PC-3 (cell line): ENCODE data around the gene NPEPL1. TPM values are rescaled to one million over a fixed set of nuclear protein-coding genes. Genes with fewer than 3 reads are reported as not detected.

Experiments used
- ATAC-seq: fragments of 200-7000 bp; cut with Tn5 transposase; 2 replicates; pipeline ENCODE4 v1.9.1; 2020; ENCODE audit warnings: mild to moderate bottlenecking, moderate library complexity
- BruUV-seq: library from RNA; stranded (reverse); fragments of 400-500 nt; replicated peaks from 2 replicates; lab custom pipeline; 2021; lab: Mats Ljungman, UMichigan
- CTCF ChIA-PET: fragments of 300-600 bp; sonication (Branson Sonifier 250); formaldehyde crosslinking; loops from one replicate; lab custom pipeline; 2022; ENCODE audit warnings: antibody characterized with exemption; lab: Charles Lee
- POLR2A ChIA-PET: fragments of 300-600 bp; sonication (Branson Sonifier 250); formaldehyde crosslinking; loops from one replicate; lab custom pipeline; 2022; ENCODE audit warnings: antibody characterized with exemption; ENCODE audit not compliant: unreplicated experiment; lab: Charles Lee
- DNase-seq: peaks from one replicate; pipeline ENCODE4 v3.0.0-alpha.2; 2015
- H2AFZ ChIP-seq: fragments of 300-600 bp; sonication (generic); 2 replicates; pipeline ENCODE4 v1.6.0; 2016; ENCODE audit warnings: antibody characterized with exemption, low read length
- H3F3A ChIP-seq: fragments of 300-600 bp; sonication (generic); one replicate; pipeline ENCODE4 v1.6.0; 2017; ENCODE audit warnings: antibody characterized with exemption, low read length, control low read depth, mild to moderate bottlenecking; ENCODE audit not compliant: unreplicated experiment
- H3K27ac ChIP-seq: fragments of 300-600 bp; sonication (generic); 2 replicates; pipeline ENCODE4 v1.5.1; 2016; ENCODE audit warnings: mild to moderate bottlenecking, low read length
- H3K27me3 ChIP-seq: fragments of 300-600 bp; sonication (generic); 2 replicates; pipeline ENCODE4 v1.6.1; 2016; ENCODE audit warnings: low read length, mixed read lengths
- H3K36me3 ChIP-seq: fragments of 300-600 bp; sonication (generic); 2 replicates; pipeline ENCODE4 v1.6.1; 2016; ENCODE audit warnings: low read depth, mixed run types, low read length, mixed read lengths
- H3K4me1 ChIP-seq: fragments of 300-600 bp; sonication (generic); 2 replicates; pipeline ENCODE4 v1.5.1; 2016; ENCODE audit warnings: low read length; ENCODE audit not compliant: insufficient read depth
- H3K4me2 ChIP-seq: fragments of 300-600 bp; sonication (generic); 2 replicates; pipeline ENCODE4 v1.6.0; 2016; ENCODE audit warnings: low read length
- H3K4me3 ChIP-seq: fragments of 300-600 bp; sonication (generic); 2 replicates; pipeline ENCODE4 v1.5.1; 2016; ENCODE audit warnings: mild to moderate bottlenecking, low read length, mixed read lengths
- H3K79me2 ChIP-seq: fragments of 300-600 bp; sonication (generic); 2 replicates; pipeline ENCODE4 v1.6.1; 2017; ENCODE audit warnings: low read length, mixed read lengths
- H3K9ac ChIP-seq: fragments of 300-600 bp; sonication (generic); 2 replicates; pipeline ENCODE4 v1.6.0; 2016; ENCODE audit warnings: mild to moderate bottlenecking, low read length
- H3K9me2 ChIP-seq: fragments of 300-600 bp; sonication (generic); replicated peaks from 2 replicates; pipeline ENCODE4 v1.6.1; 2016; ENCODE audit warnings: mixed run types, low read length, mixed read lengths
- H3K9me3 ChIP-seq: fragments of 300-600 bp; sonication (generic); 2 replicates; pipeline ENCODE4 v1.6.1; 2016; ENCODE audit warnings: low read length, mixed read lengths
- H4K20me1 ChIP-seq: fragments of 300-600 bp; sonication (generic); 2 replicates; pipeline ENCODE4 v1.6.1; 2016; ENCODE audit warnings: low read length, mixed read lengths
- EZH2 ChIP-seq: fragments of 300-600 bp; sonication (generic); IDR thresholded peaks from one replicate; pipeline ENCODE4 v1.6.1; 2017; ENCODE audit warnings: antibody characterized with exemption, mild to moderate bottlenecking, low read length; ENCODE audit not compliant: unreplicated experiment
- EZH2phosphoT487 ChIP-seq: fragments of 300-600 bp; sonication (generic); IDR thresholded peaks from 2 replicates; pipeline ENCODE4 v1.6.1; 2018; ENCODE audit warnings: mild to moderate bottlenecking, antibody characterized with exemption, low read length, borderline replicate concordance
- intact Hi-C: fragments of 100-400 bp; cut with micrococcal nuclease; formaldehyde crosslinking; loops from 2 replicates; pipeline ENCODE4 v1.9.0; 2023
- total RNA-seq: library from RNA; depleted of rRNA; stranded (reverse); fragments of >200 nt; gene quantifications from 2 replicates; pipeline ENCODE4 v1.2.3, GENCODE V29; 2014
- TF ChIP-seq, protein P1 (sequence below): fragments of 300-600 bp; sonication (generic); conservative IDR thresholded peaks from 2 replicates; pipeline ENCODE4 v1.5.1; 2017; ENCODE audit warnings: antibody characterized with exemption, low read depth, mild to moderate bottlenecking, low read length

Gene NPEPL1
- total RNA-seq, 1 experiment from 2014 or later, result 49.7 TPM

DNA sequence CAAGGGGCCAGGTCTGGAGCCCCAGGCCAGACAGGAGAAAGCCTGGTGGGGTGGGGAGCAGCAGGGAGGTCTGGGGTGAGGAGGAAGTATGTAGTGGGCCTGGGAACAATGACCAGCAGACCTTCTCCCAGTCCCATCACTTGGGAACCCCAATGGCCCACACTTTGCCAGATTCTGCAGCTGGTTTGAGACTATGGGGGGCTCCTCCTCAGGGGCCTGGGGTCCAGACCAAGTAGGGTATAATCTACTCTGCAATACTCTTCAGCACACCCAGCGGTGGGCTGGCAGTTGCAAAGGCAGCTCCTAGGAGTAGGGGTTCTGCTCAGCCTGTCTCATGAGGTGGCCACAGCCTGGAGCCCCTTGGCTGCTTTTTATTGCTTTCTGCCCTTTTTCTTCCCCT lies 52.8 kb downstream of the NPEPL1 start:
- DNase-seq (no peak), ATAC-seq (no peak)
- H3K4me1 ChIP-seq, result no peaks in the 10 kb centered on the region
- H4K20me1 ChIP-seq, result no peaks in the 10 kb centered on the region
- no peaks in the 10 kb centered on the region for H3F3A ChIP-seq
- no peak overlapping the region for H3K9ac ChIP-seq
- H2AFZ ChIP-seq, result no peak overlapping the region
- no peak overlapping the region for H3K4me3 ChIP-seq
- POLR2A ChIA-PET, result no interaction called here
- intact Hi-C loops, result no loop called here
- no peaks in the 10 kb centered on the region for H3K36me3 ChIP-seq
- H3K27me3 ChIP-seq, result peaks cover 87% of the 10 kb centered on the region
- H3K79me2 ChIP-seq, result no peaks in the 10 kb centered on the region
- H3K9me2 ChIP-seq, result no peaks in the 10 kb centered on the region
- TF ChIP-seq, protein P1, sequence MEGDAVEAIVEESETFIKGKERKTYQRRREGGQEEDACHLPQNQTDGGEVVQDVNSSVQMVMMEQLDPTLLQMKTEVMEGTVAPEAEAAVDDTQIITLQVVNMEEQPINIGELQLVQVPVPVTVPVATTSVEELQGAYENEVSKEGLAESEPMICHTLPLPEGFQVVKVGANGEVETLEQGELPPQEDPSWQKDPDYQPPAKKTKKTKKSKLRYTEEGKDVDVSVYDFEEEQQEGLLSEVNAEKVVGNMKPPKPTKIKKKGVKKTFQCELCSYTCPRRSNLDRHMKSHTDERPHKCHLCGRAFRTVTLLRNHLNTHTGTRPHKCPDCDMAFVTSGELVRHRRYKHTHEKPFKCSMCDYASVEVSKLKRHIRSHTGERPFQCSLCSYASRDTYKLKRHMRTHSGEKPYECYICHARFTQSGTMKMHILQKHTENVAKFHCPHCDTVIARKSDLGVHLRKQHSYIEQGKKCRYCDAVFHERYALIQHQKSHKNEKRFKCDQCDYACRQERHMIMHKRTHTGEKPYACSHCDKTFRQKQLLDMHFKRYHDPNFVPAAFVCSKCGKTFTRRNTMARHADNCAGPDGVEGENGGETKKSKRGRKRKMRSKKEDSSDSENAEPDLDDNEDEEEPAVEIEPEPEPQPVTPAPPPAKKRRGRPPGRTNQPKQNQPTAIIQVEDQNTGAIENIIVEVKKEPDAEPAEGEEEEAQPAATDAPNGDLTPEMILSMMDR, result no peak
- TF ChIP-seq EZH2phosphoT487 (no peak), EZH2 (no peak)
- no TSS peak for BruUV-seq
- H3K9me3 ChIP-seq, result no peaks in the 10 kb centered on the region
- CTCF ChIA-PET, result no interaction called here
- H3K27ac ChIP-seq, result no peak overlapping the region
- no peak overlapping the region for H3K4me2 ChIP-seq

DNA sequence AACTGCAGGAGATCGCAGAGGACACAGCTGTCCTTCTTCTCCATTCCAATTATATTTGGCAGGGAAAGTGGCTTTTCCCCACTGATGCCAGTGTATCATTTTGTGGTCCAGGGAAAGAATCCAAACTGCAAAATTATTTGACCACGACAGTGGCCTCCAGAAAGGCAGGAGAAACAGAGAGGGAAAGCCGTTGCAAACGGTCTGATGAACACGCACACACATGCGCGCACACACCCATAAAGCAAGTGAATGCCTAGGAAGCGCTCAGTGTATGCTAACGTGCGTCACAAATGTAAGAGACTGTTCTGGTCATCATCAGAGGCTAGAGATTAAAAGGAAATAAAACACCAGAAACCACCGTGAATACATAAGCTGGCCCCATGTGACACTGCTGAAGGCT lies 54.0 kb downstream of the NPEPL1 start:
- Histone ChIP-seq H3K9me2 (no peaks in the 10 kb centered on the region), H2AFZ (no peak overlapping the region), H3K4me3 (no peak overlapping the region), H4K20me1 (no peaks in the 10 kb centered on the region), H3K9me3 (no peaks in the 10 kb centered on the region), H3K9ac (no peak overlapping the region), H3K27me3 (peaks cover 87% of the 10 kb centered on the region), H3F3A (no peaks in the 10 kb centered on the region), H3K27ac (no peak overlapping the region), H3K4me1 (no peaks in the 10 kb centered on the region), H3K36me3 (no peaks in the 10 kb centered on the region), H3K79me2 (no peaks in the 10 kb centered on the region), H3K4me2 (no peak overlapping the region)
- ATAC-seq (no peak), DNase-seq (no peak)
- intact Hi-C loops, result no loop called here
- TF ChIP-seq EZH2phosphoT487 (no peak), EZH2 (no peak)
- TF ChIP-seq, protein P1, result no peak
- CTCF ChIA-PET, result no interaction called here
- BruUV-seq, result no TSS peak
- POLR2A ChIA-PET, result no interaction called here

DNA sequence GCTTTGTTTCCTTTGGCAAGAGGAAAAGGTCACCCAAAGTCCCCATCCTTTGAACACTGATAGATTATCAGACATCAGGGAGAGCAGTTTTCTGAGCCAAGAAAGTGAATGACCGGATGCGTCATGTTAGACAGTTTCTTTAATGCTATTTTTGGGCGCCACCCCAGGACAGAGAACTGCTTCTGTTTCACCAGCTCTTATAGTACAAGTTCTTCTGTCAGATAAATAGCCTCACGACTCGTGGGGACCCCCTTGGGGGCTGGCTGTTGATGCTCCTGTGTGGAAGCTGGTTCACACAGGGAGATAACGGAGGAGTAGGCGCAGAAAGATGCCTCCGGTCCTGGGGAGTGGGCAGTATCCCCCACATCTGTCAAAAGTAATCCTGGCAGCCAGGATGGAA lies 54.6 kb downstream of the NPEPL1 start:
- ChIA-PET CTCF (no interaction called here), POLR2A (no interaction called here)
- Histone ChIP-seq H4K20me1 (no peaks in the 10 kb centered on the region), H3K79me2 (no peaks in the 10 kb centered on the region), H3K27me3 (peaks cover 91% of the 10 kb centered on the region), H3K4me1 (no peaks in the 10 kb centered on the region), H3K36me3 (no peaks in the 10 kb centered on the region), H3K9me3 (no peaks in the 10 kb centered on the region), H3K4me2 (no peak overlapping the region), H2AFZ (no peak overlapping the region), H3K9ac (no peak overlapping the region), H3K9me2 (no peaks in the 10 kb centered on the region), H3F3A (no peaks in the 10 kb centered on the region), H3K4me3 (no peak overlapping the region), H3K27ac (no peak overlapping the region)
- no TSS peak for BruUV-seq
- intact Hi-C loops, result no loop called here
- ATAC-seq, result no peak
- no peak for DNase-seq
- TF ChIP-seq EZH2phosphoT487 (no peak), EZH2 (no peak)
- TF ChIP-seq, protein P1, result no peak
